SK-N-MC (cell line): ENCODE data around the gene SCGB1C2.

ENCODE experiments used
- EZH2 ChIP-seq: fragments of 200-600 bp; sonication (generic); IDR thresholded peaks from one replicate; pipeline ENCODE4 v1.6.1; 2017; ENCODE audit warnings: antibody characterized with exemption
- FOXP2 ChIP-seq: optimal IDR thresholded peaks from 2 replicates; pipeline ENCODE3; 2011; ENCODE audit warnings: mild to moderate bottlenecking, moderate library complexity; ENCODE audit not compliant: insufficient read depth; ENCODE audit errors: extremely low read length, control extremely low read depth
- POLR2AphosphoS5 ChIP-seq: IDR thresholded peaks from 2 replicates; pipeline ENCODE4 v1.6.1; 2012; ENCODE audit warnings: mild to moderate bottlenecking, low read depth, low read length, borderline replicate concordance

- no peak for TF ChIP-seq EZH2
- no peak for TF ChIP-seq POLR2AphosphoS5
- TF ChIP-seq FOXP2 = no peak
These were observed 41.7 kb downstream of the SCGB1C2 start for GRCh38 chr17:179066-179432.
